ENCODE data around the gene OR10P1.

GRCh38 chr12:55683676-55684075 is 47.0 kb downstream of the OR10P1 start:
- TF ChIP-seq, protein P1, sequence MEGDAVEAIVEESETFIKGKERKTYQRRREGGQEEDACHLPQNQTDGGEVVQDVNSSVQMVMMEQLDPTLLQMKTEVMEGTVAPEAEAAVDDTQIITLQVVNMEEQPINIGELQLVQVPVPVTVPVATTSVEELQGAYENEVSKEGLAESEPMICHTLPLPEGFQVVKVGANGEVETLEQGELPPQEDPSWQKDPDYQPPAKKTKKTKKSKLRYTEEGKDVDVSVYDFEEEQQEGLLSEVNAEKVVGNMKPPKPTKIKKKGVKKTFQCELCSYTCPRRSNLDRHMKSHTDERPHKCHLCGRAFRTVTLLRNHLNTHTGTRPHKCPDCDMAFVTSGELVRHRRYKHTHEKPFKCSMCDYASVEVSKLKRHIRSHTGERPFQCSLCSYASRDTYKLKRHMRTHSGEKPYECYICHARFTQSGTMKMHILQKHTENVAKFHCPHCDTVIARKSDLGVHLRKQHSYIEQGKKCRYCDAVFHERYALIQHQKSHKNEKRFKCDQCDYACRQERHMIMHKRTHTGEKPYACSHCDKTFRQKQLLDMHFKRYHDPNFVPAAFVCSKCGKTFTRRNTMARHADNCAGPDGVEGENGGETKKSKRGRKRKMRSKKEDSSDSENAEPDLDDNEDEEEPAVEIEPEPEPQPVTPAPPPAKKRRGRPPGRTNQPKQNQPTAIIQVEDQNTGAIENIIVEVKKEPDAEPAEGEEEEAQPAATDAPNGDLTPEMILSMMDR (IDR thresholded peaks at IDR 0.05; ENCODE audit: insufficient read depth, low read depth, low read length): no peak
- no peak for TF ChIP-seq EZH2 (IDR thresholded peaks at IDR 0.05; ENCODE audit: insufficient read depth, low read length)
